Stomach (tissue), 9 donors: ENCODE data around the gene MUC5B. TPM values are rescaled to one million over a fixed set of nuclear protein-coding genes. Genes with fewer than 3 reads are reported as not detected.

ENCODE experiments used
- DNase-seq, 2 donors: peaks; one replicate each; pipeline versions ENCODE4 v3.0.0 to v3.0.0-alpha.2; 2013 to 2019
- H3K27ac ChIP-seq, 5 donors: fragments of 200-600 bp in 4 of 5; sonication (generic) in 4 of 5; one replicate each; pipeline ENCODE4 v1.5.1; 2013 to 2019; ENCODE audit warnings: mild to moderate bottlenecking in 1 of 5, moderate library complexity in 1 of 5
- H3K27me3 ChIP-seq, 3 donors: fragments of 200-600 bp; sonication (generic); one replicate each; pipeline ENCODE4 v1.5.1; 2017 to 2019; ENCODE audit warnings: mixed run types in 1 of 3
- H3K36me3 ChIP-seq, 4 donors: fragments of 200-600 bp; sonication (generic); 1 replicate in 3 of 4; 2 replicates in 1 of 4; pipeline ENCODE4 v1.5.1; 2016 to 2019
- H3K4me1 ChIP-seq, 4 donors: fragments of 200-600 bp; sonication (generic); one replicate each; pipeline ENCODE4 v1.5.1; 2016 to 2019
- H3K4me3 ChIP-seq, 4 donors: fragments of 200-600 bp; sonication (generic) in 3 of 4; one replicate each; pipeline ENCODE4 v1.5.1; 2016 to 2019; ENCODE audit warnings: mild to moderate bottlenecking in 1 of 4
- H3K9me3 ChIP-seq, 4 donors: fragments of 200-600 bp; sonication (generic); one replicate each; pipeline ENCODE4 v1.5.1; 2016 to 2019
- EP300 ChIP-seq: sonication (generic); formaldehyde crosslinking; IDR thresholded peaks from one replicate; pipeline ENCODE4 v1.6.1; 2017; ENCODE audit warnings: antibody characterized with exemption
- POLR2A ChIP-seq, 4 donors: fragments of 450-650 bp; IDR thresholded peaks; one replicate each; pipeline ENCODE4 v1.6.1; 2016; ENCODE audit warnings: antibody characterized with exemption in 4 of 4, control low read depth in 2 of 4, mild to moderate bottlenecking in 1 of 4, moderate library complexity in 1 of 4
- POLR2AphosphoS5 ChIP-seq, 3 donors: sonication (generic); formaldehyde crosslinking; IDR thresholded peaks; one replicate each; pipeline ENCODE4 v1.6.1; 2016; ENCODE audit warnings: antibody characterized with exemption in 3 of 3
- WGBS, 5 donors: extraction: QIAGEN DNeasy Blood & Tissue Kit in 3 of 5; methylation state at CpG; one replicate each; pipeline versions ENCODE4 v1.1.5 to v1.1.7; 2013 to 2018; 5-methylcytosine and 5-hydroxymethylcytosine counted together
- intact Hi-C: fragments of 100-400 bp; cut with DNase I; formaldehyde crosslinking; loops from one replicate; pipeline ENCODE4 v1.15.1; 2023; ENCODE audit warnings: low total_unique reads
- polyA plus RNA-seq, 3 donors: library from polyadenylated mRNA; stranded (reverse); fragments of 200-250 nt; gene quantifications; one replicate each; pipeline ENCODE4 v1.2.3, GENCODE V29; 2013
- total RNA-seq, 5 donors: library from RNA; depleted of rRNA; stranded (reverse); fragments of >200 nt; gene quantifications; one replicate each; pipeline versions ENCODE4 v1.1.0 to v1.2.3, GENCODE V29; 2014 to 2016
- TF ChIP-seq, protein P1 (sequence below), 7 experiments: fragments of 450-650 bp in 4 of 7; fragments of 200-600 bp in 3 of 7; sonication (generic) in 3 of 7; IDR thresholded peaks; one replicate each; pipeline ENCODE4 v1.5.1; 2016 to 2019; ENCODE audit warnings: antibody characterized with exemption in 7 of 7, control low read depth in 2 of 7, mild to moderate bottlenecking in 1 of 7
- donor health status: healthy with polysubstance abuse.
- donor health status: Bipolar disorder and iron deficiency.
- donor health status: healthy.

The MUC5B gene
- total and polyA plus RNA-seq, 8 donors, result under 0.01 to 516 (median 6.6) TPM

- H3K4me3 ChIP-seq, result no peak overlapping the region
- no peaks in the 10 kb centered on the region for H3K9me3 ChIP-seq
- no peak for TF ChIP-seq POLR2AphosphoS5 (IDR thresholded peaks at IDR 0.05)
- no peak for TF ChIP-seq EP300
- no peak for TF ChIP-seq POLR2A (IDR thresholded peaks at IDR 0.05)
- TF ChIP-seq, protein P1, sequence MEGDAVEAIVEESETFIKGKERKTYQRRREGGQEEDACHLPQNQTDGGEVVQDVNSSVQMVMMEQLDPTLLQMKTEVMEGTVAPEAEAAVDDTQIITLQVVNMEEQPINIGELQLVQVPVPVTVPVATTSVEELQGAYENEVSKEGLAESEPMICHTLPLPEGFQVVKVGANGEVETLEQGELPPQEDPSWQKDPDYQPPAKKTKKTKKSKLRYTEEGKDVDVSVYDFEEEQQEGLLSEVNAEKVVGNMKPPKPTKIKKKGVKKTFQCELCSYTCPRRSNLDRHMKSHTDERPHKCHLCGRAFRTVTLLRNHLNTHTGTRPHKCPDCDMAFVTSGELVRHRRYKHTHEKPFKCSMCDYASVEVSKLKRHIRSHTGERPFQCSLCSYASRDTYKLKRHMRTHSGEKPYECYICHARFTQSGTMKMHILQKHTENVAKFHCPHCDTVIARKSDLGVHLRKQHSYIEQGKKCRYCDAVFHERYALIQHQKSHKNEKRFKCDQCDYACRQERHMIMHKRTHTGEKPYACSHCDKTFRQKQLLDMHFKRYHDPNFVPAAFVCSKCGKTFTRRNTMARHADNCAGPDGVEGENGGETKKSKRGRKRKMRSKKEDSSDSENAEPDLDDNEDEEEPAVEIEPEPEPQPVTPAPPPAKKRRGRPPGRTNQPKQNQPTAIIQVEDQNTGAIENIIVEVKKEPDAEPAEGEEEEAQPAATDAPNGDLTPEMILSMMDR (IDR thresholded peaks at IDR 0.05), result no peak
- peaks cover 0 to 3% (median 0%) of the 10 kb centered on the region in 4 donors for H3K36me3 ChIP-seq
- H3K4me1 ChIP-seq, result peaks cover 0 to 12% (median 10%) of the 10 kb centered on the region in 4 donors
- H3K27me3 ChIP-seq, result peaks cover 0 to 38% (median 0%) of the 10 kb centered on the region in 3 donors
- 79 to 88% (median 85%) methylated on average over 17 to 23 of the region's 23 CpGs for WGBS, 5 donors
- no peak overlapping the region for H3K27ac ChIP-seq
- DNase-seq, result no peak
- intact Hi-C loops, result no loop called here
These were observed 12.0 kb downstream of the MUC5B start for GRCh38 chr11:1234771-1235305.

GRCh38 chr11:1235306-1235900, 12.5 kb downstream of the MUC5B start:
- no peak overlapping the region for H3K27ac ChIP-seq
- H3K36me3 ChIP-seq, result peaks cover 0 to 3% (median 0%) of the 10 kb centered on the region in 4 donors
- intact Hi-C loops, result no loop called here
- no peak for TF ChIP-seq POLR2AphosphoS5 (IDR thresholded peaks at IDR 0.05)
- TF ChIP-seq POLR2A (IDR thresholded peaks at IDR 0.05), result no peak
- no peak for TF ChIP-seq EP300
- TF ChIP-seq, protein P1 (IDR thresholded peaks at IDR 0.05), result no peak
- WGBS, 5 donors, result 78 to 82% (median 78%) methylated on average over 22 to 23 of the region's 23 CpGs
- peaks cover 0 to 33% (median 0%) of the 10 kb centered on the region in 3 donors for H3K27me3 ChIP-seq
- no peak overlapping the region for H3K4me3 ChIP-seq
- DNase-seq, result no peak
- peaks cover 0 to 12% (median 10%) of the 10 kb centered on the region in 4 donors for H3K4me1 ChIP-seq
- no peaks in the 10 kb centered on the region for H3K9me3 ChIP-seq

DNA sequence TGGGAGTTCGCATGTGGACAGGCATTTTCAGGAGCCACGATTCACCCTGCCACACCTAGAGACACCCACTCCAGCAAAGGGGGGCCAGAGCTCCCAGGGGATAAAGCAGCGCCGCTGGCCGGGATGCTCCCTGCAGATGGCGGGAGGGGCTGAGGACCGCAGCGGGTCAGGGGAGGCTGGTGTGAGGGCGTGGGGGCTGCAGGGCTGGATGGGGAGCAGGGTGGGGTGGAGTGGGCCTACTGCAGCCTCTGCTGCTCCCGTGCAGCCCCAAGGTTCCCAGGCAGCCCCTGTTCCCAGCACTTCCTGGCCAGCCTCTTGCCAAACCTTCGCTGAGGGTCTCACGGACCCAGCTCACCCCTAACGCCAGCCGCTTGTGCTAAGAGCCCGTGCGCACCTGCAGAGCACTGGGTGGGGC, 13.0 kb downstream of the MUC5B start:
- WGBS, 5 donors, result 72 to 89% (median 76%) methylated on average over 14 to 16 of the region's 16 CpGs
- no peak for DNase-seq
- H3K4me1 ChIP-seq, result peaks cover 0 to 12% (median 10%) of the 10 kb centered on the region in 4 donors
- no peaks in the 10 kb centered on the region for H3K9me3 ChIP-seq
- H3K36me3 ChIP-seq, result peaks cover 0 to 3% (median 0%) of the 10 kb centered on the region in 4 donors
- TF ChIP-seq POLR2AphosphoS5 (IDR thresholded peaks at IDR 0.05) (no peak), POLR2A (IDR thresholded peaks at IDR 0.05) (no peak), EP300 (no peak)
- TF ChIP-seq, protein P1 (IDR thresholded peaks at IDR 0.05), result no peak
- intact Hi-C loops, result no loop called here
- H3K4me3 ChIP-seq, result no peak overlapping the region
- H3K27ac ChIP-seq, result no peak overlapping the region
- peaks cover 0 to 28% (median 0%) of the 10 kb centered on the region in 3 donors for H3K27me3 ChIP-seq

GRCh38 chr11:1236316-1237127, 13.7 kb downstream of the MUC5B start:
- peaks cover 0 to 12% (median 10%) of the 10 kb centered on the region in 4 donors for H3K4me1 ChIP-seq
- no peaks in the 10 kb centered on the region for H3K9me3 ChIP-seq
- H3K36me3 ChIP-seq, result peaks cover 0 to 3% (median 0%) of the 10 kb centered on the region in 4 donors
- WGBS, 5 donors, result 82 to 88% (median 87%) methylated on average over 5 to 37 of the region's 37 CpGs
- H3K27me3 ChIP-seq, result peaks cover 0 to 22% (median 0%) of the 10 kb centered on the region in 3 donors
- no peak for DNase-seq
- H3K4me3 ChIP-seq, result no peak overlapping the region
- TF ChIP-seq POLR2AphosphoS5 (IDR thresholded peaks at IDR 0.05), result no peak
- TF ChIP-seq POLR2A (IDR thresholded peaks at IDR 0.05), result no peak
- TF ChIP-seq, protein P1 (IDR thresholded peaks at IDR 0.05), result no peak
- TF ChIP-seq EP300, result no peak
- H3K27ac ChIP-seq, result no peak overlapping the region
- intact Hi-C loops, result no loop called here
